GM13977 (cell line): Measurements from ENCODE around the gene CNMD.

Experiments
- DNase-seq: peaks from one replicate; pipeline ENCODE4 v3.0.0; 2012; ENCODE audit warnings: low spot score
- CTCF ChIP-seq: IDR thresholded peaks from 2 replicates; pipeline ENCODE4 v1.5.1; 2012; ENCODE audit warnings: mild to moderate bottlenecking, control low read depth; ENCODE audit not compliant: insufficient read depth; ENCODE audit errors: extremely low read depth, missing control alignments
- in situ Hi-C: fragments of 300-500 bp; cut with MboI; formaldehyde crosslinking; loops from one replicate; pipeline ENCODE4 v1.12.0; 2022; ENCODE audit warnings: low sequenced_read_pairs, low pct_unique_long_range_greater_than_20kb, mixed read lengths, inconsistent platforms; ENCODE audit not compliant: unreplicated experiment

CNMD gene

DNA sequence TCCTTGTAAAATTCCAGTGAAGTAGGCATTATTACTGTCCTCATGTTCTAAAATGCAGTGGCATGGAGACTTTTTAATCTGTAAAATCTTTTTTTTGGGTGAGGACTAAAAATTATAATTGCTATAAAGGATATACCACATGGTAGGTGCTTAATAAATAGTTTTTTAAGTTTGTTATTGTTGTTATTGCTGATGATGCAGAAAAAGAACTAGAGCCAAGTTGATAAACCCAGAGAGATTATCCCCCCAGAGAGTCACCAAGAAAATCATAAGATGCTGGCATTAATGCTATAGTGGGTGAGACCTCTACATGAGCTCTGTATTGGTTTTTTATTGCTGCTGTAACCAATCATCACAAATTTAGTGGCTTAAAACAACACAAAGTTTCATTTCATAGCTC is 44.3 kb upstream of the CNMD start:
- no peak for DNase-seq
- TF ChIP-seq CTCF = no peak
- in situ Hi-C loops = no loop called here

- in situ Hi-C loops = no loop called here
- DNase-seq = no peak
- no peak for TF ChIP-seq CTCF
Observed at GRCh38 chr13:52782471-52783448, 43.1 kb upstream of the CNMD start.

DNA sequence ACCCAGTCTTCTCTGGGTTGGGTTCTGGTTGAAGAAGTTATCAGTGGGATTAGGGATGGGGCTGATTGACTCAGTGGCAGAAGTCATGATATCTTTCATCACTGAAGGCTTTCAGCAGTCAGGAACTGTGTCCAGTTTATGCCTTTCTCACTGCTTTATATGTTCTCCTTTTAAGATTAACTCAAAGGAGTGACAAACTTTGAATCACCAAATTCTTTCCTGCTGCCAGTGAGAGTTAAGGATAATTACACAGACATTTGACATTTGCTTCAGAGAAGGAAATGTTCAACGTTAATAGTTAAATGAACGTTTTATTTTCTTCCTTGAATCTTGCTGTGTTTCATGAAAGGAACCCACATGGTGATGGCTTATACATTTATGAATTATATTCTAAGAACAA is 41.0 kb upstream of the CNMD start:
- DNase-seq = no peak
- TF ChIP-seq CTCF = no peak
- in situ Hi-C loops = no loop called here

DNA sequence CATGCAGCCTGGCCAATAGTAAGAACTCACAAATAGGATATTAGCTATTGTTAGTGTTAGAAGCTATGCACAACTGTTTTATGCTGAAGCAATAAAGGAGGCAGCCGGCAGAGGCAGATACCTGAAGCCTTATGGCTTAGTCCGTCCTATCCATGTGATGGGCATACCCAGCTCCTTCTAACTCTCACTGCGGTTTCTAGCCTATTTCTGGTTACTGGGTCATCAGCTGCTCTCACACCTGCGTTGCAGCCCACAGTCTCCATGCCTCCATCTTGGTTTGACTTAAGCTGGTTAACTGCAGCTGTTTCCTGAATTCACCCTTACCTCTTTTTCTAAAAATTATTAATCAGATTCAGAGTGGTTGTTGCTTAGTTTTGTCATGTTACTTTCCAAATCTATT is 40.5 kb upstream of the CNMD start:
- DNase-seq = no peak
- in situ Hi-C loops = no loop called here
- TF ChIP-seq CTCF = no peak

GRCh38 chr13:52779103-52779502 is 39.5 kb upstream of the CNMD start:
- in situ Hi-C loops = no loop called here
- TF ChIP-seq CTCF = no peak
- DNase-seq = no peak

- no peak for TF ChIP-seq CTCF
- no peak for DNase-seq
- in situ Hi-C loops = no loop called here
Observed at GRCh38 chr13:52776726-52777125, 37.1 kb upstream of the CNMD start.

DNA sequence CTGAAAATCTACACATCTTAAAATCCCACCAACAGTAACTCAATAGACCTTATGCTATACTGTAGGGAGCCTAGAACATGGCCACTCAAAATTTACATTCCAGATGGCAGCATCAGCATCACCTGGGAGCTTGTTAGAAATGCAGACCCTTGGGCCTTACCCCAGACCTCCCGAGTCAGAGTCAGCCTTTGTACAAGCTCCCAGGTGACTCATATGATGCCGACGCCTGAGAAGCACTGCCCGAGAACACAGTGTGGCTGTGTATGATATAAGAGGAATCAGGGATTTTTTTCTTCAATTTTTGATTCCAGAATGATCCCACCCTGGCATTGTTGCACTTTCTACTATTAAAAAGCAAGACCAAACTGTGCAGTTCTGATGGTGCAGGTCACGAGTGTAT is 35.9 kb upstream of the CNMD start:
- DNase-seq = no peak
- no peak for TF ChIP-seq CTCF
- in situ Hi-C loops = no loop called here
